ENCODE results near the gene TGM3.

DNA sequence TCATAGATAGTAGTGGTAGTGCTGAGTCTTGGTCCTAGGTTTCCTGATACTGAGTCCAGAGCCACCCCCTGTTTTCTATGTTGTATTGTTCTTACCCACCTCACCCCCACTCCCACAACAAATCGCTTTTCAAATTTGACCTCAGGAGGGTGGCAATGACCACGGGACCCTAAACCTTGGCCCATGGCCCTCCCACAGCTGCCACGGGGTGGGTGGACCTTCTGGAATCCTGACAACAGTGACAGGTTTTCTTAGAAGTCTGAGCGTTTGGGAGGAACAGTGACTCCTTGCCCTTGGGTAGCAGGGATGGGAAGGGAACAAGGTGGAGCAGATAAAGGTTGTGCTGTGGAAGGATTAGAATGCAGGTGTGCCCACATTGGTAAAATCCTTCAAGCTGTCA, 36.9 kb downstream of the TGM3 start:
- TF ChIP-seq, protein P1, sequence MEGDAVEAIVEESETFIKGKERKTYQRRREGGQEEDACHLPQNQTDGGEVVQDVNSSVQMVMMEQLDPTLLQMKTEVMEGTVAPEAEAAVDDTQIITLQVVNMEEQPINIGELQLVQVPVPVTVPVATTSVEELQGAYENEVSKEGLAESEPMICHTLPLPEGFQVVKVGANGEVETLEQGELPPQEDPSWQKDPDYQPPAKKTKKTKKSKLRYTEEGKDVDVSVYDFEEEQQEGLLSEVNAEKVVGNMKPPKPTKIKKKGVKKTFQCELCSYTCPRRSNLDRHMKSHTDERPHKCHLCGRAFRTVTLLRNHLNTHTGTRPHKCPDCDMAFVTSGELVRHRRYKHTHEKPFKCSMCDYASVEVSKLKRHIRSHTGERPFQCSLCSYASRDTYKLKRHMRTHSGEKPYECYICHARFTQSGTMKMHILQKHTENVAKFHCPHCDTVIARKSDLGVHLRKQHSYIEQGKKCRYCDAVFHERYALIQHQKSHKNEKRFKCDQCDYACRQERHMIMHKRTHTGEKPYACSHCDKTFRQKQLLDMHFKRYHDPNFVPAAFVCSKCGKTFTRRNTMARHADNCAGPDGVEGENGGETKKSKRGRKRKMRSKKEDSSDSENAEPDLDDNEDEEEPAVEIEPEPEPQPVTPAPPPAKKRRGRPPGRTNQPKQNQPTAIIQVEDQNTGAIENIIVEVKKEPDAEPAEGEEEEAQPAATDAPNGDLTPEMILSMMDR (tag by site-specific recombination; IDR thresholded peaks at IDR 0.05): no peak
- no peak for TF ChIP-seq ZNF394 (tag by site-specific recombination; IDR thresholded peaks at IDR 0.05; ENCODE audit: borderline replicate concordance)
- no peak for TF ChIP-seq ZNF274 (IDR thresholded peaks at IDR 0.05; ENCODE audit: low read length)
- TF ChIP-seq ZNF274 (tag by site-specific recombination; IDR thresholded peaks at IDR 0.05; ENCODE audit: borderline replicate concordance): no peak
- TF ChIP-seq, protein P2, sequence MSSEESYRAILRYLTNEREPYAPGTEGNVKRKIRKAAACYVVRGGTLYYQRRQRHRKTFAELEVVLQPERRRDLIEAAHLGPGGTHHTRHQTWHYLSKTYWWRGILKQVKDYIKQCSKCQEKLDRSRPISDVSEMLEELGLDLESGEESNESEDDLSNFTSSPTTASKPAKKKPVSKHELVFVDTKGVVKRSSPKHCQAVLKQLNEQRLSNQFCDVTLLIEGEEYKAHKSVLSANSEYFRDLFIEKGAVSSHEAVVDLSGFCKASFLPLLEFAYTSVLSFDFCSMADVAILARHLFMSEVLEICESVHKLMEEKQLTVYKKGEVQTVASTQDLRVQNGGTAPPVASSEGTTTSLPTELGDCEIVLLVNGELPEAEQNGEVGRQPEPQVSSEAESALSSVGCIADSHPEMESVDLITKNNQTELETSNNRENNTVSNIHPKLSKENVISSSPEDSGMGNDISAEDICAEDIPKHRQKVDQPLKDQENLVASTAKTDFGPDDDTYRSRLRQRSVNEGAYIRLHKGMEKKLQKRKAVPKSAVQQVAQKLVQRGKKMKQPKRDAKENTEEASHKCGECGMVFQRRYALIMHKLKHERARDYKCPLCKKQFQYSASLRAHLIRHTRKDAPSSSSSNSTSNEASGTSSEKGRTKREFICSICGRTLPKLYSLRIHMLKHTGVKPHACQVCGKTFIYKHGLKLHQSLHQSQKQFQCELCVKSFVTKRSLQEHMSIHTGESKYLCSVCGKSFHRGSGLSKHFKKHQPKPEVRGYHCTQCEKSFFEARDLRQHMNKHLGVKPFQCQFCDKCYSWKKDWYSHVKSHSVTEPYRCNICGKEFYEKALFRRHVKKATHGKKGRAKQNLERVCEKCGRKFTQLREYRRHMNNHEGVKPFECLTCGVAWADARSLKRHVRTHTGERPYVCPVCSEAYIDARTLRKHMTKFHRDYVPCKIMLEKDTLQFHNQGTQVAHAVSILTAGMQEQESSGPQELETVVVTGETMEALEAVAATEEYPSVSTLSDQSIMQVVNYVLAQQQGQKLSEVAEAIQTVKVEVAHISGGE (tag by site-specific recombination; conservative IDR thresholded peaks at IDR 0.05; ENCODE audit: low read depth): no peak
- TF ChIP-seq ZNF558 (tag by site-specific recombination; IDR thresholded peaks at IDR 0.05): no peak
- no peak for TF ChIP-seq ZNF324 (tag by site-specific recombination; IDR thresholded peaks at IDR 0.05)
- TF ChIP-seq ZNF747 (tag by site-specific recombination; IDR thresholded peaks at IDR 0.05): no peak
- no peak for TF ChIP-seq ZNF221 (tag by site-specific recombination; IDR thresholded peaks at IDR 0.05; ENCODE audit: borderline replicate concordance)
- TF ChIP-seq KLF10 (tag by site-specific recombination; IDR thresholded peaks at IDR 0.05): no peak

Measured in HEK293 (cell line).